PC-9 (cell line): ENCODE data around the gene RHD.

Experiments used
- CTCF ChIP-seq: fragments of 200-600 bp; sonication (generic); conservative IDR thresholded peaks from 2 replicates; pipeline ENCODE4 v1.6.1; 2017; ENCODE audit warnings: mixed run types, antibody characterized with exemption, mild to moderate bottlenecking, moderate library complexity
- EZH2 ChIP-seq: fragments of 200-600 bp; sonication (generic); IDR thresholded peaks from 2 replicates; pipeline ENCODE4 v1.8.0; 2017; ENCODE audit warnings: antibody characterized with exemption, low read depth

- TF ChIP-seq CTCF (no peak), EZH2 (no peak)
These were observed 15.7 kb upstream of the RHD start for GRCh38 chr1:25256578-25256965.
